GM12891 (cell line): ENCODE measurements around the gene DCAF7.

Source experiments
- POLR2A ChIP-seq: IDR thresholded peaks from 2 replicates; pipeline ENCODE4 v1.6.1; 2011; ENCODE audit warnings: low read depth, low read length, control low read depth
- POLR2AphosphoS5 ChIP-seq: IDR thresholded peaks from 2 replicates; pipeline ENCODE4 v1.6.1; 2011; ENCODE audit warnings: low read depth, low read length, control low read depth

DNA sequence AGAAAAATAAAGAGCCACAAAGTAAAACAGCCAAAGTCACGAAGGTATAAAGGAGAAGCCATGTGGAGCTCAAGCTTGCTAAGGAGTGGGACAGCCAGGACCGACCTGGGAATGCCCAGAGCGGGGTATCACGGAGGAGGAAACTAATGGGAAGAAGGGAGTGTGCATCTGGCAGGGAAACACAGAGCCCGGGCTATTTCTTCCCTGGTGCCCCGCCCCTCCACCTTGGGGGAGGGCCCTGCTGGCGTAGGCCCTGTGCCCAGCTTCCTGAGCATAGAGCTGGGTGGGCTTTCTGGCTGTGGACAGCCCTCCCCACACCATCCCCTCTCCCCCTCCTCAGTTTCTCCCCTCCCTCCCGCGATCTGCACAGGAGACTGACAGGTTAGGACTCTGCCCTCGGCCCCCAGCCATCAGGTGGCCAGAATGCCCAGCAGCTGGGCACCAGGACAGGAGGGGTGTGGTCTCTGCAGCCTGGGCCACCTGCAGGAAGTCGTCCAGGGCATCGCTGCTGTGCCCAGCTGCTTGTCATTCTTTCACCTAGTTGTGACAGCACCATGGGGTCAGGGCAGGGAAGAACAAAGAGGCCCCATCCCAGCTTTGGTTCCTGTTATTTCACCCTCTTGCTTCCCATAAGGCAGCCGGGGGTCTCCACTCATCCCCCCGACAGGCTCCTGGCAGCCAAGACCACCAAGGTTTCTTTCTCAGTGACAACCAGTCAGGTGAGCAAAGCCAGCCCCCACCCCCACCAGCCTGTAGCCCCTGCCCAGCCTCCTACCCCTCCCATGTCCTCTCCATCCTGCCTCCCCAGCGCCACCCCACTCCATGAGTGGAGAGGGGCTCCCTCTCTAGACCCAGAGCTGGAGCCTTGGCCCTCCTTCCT lies 7.1 kb upstream of the DCAF7 start:
- TF ChIP-seq POLR2A (no peak), POLR2AphosphoS5 (no peak)
